DOHH2 (cell line): ENCODE results near the gene BARX1.

ENCODE experiments used
- CTCF ChIP-seq: fragments of 200-600 bp; sonication (generic); IDR thresholded peaks from one replicate; pipeline ENCODE4 v1.5.1; 2014; ENCODE audit warnings: antibody characterized with exemption, mild to moderate bottlenecking, low read depth, low read length; ENCODE audit not compliant: poor library complexity, severe bottlenecking
- EZH2phosphoT487 ChIP-seq: fragments of 200-600 bp; sonication (generic); IDR thresholded peaks from 2 replicates; pipeline ENCODE4 v1.6.1; 2017; ENCODE audit warnings: borderline replicate concordance, mild to moderate bottlenecking, antibody characterized with exemption, low read length, moderate library complexity, mixed read lengths

- TF ChIP-seq CTCF (no peak), EZH2phosphoT487 (no peak)
These were observed 9.5 kb downstream of the BARX1 start for GRCh38 chr9:93945400-93946337.
